ENCODE measurements around the gene RAB40B.
"Not testable (repeated sequence)": the region's sequence is repeated elsewhere in the genome, so short reads cannot be mapped to it uniquely, and the experiment has no call there.

The RAB40B gene, protein sequence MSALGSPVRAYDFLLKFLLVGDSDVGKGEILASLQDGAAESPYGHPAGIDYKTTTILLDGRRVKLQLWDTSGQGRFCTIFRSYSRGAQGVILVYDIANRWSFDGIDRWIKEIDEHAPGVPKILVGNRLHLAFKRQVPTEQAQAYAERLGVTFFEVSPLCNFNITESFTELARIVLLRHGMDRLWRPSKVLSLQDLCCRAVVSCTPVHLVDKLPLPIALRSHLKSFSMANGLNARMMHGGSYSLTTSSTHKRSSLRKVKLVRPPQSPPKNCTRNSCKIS
- 3.2 to 6.0 (median 4.7) reads per million in 3 experiments for total RNA-seq

DNA sequence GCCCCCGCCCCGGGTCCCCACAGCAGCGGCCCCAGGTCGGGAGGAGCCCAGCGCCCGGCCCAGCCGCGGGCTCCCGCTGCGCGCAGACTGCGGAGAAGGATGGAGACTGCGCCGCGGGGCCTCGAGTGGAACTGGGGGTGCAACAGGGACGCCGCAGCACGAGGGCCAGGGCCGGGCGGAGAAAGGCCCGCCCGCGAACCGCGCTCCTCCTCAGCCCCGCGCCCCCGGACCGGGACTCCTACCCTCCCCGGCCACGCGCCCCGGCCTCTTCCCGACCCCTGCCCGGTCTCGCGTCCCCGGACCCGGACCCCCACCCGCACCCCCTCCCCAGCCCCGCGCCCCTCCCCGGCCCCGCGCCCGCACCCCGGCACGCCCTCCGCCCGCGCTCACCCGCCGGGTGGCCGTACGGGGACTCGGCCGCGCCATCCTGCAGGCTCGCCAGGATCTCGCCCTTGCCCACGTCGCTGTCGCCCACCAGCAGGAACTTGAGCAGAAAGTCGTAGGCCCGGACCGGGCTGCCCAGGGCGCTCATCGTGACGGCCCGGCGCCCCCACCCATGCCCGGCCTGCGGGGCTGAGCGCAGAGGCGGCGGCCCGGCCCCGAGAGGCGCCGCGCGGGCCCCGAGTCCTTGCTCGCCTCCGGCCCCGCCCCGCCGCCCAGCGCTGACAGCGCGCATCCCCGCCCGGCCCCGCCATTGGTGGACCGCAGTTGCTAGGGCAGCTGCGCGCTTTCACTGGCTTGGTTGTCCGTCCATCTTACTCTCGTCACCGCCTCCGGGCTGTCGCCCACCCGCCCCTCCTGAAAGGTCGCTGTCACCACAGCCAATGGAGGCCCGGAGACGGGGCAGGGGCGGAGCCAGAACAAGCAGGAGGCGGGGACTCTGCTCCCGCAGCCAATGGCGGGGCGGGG lies at the start of gene RAB40B:
Gene RAB40B, minus strand, starts transcription at position 634 of the 909 bp plus-strand sequence. Its CDS starts 102 bp downstream, at position 532.
- peak; percentile 99 for DNase-seq

GRCh38 chr17:82745524-82745923 lies 47.0 kb upstream of the RAB40B start:
- DNase-seq = no peak

DNA sequence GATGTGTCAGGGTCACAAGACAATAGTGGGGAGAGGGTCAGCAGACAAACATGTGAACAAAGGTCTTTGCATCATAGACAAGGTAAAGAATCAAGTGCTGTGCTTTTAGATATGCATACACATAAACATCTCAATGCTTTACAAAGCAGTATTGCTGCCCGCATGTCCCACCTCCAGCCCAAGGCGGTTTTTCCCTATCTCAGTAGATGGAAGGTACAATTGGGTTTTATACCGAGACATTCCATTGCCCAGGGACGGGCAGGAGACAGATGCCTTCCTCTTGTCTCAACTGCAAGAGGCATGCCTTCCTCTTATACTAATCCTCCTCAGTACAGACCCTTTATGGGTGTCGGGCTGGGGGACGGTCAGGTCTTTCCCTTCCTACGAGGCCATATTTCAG lies 46.2 kb upstream of the RAB40B start:
- DNase-seq = not testable (repeated sequence)

DNA sequence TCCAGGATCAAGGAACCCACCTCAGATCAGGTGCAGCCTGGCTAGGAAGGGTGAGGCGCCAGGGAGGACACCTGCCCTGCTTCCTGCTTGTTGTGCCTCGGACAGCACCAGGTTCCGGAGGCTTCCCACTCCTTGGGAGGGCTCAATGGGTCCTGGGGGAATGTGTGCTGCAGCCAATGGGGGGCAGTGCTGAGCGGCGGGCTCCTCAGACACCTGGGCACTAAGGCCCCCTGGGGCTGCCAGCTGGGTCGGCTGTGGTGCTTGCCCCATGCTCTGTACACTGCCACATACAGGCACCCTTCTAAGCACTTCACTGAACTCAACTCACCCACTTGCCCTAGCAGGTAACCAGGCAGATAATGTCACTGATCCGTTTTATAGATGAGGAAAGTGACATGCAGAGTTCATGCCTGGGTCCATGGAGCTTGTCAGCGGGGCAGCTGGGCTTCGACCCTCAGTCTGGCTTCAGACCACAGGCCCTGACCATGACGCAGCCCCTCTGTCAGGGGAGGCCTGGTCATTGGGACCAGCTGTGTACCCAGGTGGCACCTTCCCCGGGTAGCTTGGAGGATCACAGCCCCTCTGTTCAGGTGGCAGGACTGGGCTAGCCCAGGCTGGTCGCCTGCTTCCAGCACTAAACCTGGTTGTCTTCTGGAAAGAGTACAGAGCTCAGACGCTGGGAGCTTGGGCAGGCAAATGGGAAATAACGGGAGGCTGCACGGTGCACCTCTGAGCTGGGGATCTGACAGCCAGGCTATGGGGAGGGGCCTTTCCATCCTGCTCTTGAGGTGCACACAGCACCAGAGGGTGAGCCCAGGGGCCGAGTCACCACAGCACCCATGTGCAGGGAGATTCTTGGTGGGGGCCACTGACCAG lies 45.1 kb upstream of the RAB40B start:
- no peak for DNase-seq

DNA sequence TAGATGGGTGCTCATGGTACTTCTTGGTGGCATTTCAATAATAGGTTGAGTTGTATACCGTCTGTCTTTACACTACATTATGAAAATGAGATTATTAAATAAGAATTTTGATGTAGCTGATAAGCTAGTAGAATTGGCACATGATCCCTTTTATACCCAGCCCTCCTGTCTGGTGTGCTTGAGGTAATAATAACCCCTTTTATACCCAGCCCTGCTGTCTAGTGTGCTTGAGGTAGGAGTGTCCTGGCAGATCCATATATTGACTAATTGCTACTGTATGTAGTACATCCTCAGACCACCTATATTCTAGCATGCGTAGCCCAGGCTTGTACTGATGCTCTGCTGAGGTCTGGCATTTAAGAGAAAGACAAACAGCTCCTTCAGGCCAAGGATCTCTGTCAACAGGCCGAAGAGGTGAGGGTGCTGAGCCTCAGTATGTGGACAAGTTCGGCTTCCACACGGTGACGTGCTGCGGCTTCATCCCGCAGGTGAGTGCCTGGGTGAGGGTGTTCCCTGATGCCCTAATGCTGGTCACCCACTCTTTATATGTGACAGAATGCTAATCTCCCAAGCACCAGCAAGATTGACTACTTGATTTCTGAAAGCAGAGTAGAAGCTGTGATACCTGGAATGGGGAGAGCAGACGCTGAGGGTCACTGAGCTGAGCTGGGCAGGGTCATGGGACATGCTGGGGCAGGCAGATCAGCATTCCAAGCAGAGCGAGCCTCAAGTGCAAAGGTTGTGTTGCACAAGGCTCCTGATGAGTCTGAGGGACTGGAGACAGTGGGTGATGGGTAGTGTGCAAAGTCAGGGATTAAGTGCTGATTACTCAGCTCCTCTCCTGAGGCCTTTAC lies 42.6 kb upstream of the RAB40B start:
- DNase-seq = no peak

- DNase-seq = no peak
These were observed 39.7 kb upstream of the RAB40B start for GRCh38 chr17:82737967-82738877.

- no peak for DNase-seq
These were observed 38.1 kb upstream of the RAB40B start for GRCh38 chr17:82736511-82737185.

GRCh38 chr17:82734987-82735866 lies 36.7 kb upstream of the RAB40B start, which contains the start of gene FN3K:
FN3K (plus strand) TSS chr17:82735615; CDS start chr17:82735637, 22 bp downstream.
- DNase-seq = no peak

- DNase-seq = no peak
These were observed 33.7 kb upstream of the RAB40B start for GRCh38 chr17:82732118-82732743.

DNA sequence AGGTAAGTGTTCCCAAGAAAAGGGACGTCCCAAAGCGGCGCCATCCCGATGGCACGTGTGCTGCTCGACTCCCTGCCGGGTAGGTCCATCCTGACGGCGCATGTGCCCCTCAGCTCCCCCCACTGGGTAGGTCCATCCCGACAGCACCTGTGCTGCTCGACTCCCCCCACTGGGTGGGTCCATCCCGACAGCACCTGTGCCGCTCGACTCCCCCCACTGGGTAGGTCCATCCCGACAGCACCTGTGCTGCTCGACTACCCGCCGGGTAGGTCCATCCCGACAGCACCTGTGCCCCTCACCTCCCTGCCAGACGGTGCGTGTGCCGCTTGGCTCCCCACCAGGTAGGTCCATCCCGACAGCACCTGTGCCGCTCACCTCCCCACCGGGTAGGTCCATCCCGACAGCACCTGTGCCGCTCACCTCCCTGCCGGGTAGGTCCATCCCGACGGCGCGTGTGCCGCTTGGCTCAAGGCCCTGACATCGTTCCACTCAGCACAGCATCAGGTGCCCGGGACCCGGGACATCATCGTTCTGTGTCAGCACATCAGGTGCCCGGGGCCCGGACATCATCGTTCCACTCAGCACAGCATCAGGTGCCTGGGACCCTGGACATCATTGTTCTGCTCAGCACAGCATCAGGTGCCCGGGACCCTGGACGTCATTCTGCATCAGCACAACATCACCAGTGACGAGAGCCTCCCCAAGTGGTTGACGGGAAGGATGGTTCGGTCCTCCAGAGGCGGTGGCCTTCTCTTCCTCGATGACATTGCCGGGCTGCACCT lies 31.2 kb upstream of the RAB40B start:
- DNase-seq = no peak

DNA sequence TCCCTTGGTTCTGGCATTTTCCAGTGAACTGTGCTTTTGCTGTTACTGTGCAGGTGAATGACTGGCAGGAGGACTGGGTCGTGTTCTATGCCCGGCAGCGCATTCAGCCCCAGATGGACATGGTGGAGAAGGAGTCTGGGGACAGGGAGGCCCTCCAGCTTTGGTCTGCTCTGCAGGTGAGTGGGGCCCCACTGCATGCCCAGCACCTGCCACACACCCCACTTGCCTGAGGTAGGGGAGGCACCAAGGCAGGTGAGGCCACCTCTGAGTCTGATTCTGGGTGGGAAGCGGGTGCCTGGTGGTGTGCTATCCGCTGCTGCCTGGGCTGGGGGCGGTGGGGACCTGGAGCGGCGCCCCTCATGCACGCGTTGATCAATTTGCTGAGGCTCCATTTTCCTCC lies 27.9 kb upstream of the RAB40B start:
- no peak for DNase-seq

DNA sequence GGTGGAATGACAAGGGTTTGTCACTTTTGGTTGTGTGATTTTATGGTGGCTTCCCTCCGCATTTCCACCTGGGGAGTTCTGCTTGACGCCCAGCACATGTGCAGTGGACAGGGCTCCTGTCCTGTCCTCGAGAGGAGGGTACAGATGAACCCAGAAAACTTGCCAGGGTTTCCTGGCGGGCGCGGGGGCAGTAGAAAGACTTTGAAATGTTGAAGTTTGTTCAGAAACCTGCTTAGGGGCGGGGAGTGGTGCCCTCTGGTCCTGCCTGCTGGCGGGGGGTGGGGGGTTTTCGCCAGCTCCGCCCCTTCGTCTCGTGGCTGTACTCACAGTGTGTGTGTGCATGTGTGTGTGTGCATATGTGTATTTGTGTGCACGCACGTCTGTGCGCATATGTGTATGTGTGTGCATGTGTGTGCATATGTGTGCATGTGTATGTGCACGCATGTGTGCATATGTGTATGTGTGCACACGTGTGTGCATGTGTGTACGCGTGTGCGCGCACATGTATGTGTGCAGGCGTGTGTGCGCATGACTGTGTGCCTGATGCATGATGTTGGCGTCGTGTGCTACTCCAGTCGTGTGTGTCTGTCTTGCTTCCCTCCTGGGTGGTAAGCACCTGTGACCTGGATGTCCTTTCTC lies 24.8 kb upstream of the RAB40B start:
- DNase-seq = no peak

GRCh38 chr17:82722341-82723013 lies 24.0 kb upstream of the RAB40B start:
- DNase-seq = no peak

DNA sequence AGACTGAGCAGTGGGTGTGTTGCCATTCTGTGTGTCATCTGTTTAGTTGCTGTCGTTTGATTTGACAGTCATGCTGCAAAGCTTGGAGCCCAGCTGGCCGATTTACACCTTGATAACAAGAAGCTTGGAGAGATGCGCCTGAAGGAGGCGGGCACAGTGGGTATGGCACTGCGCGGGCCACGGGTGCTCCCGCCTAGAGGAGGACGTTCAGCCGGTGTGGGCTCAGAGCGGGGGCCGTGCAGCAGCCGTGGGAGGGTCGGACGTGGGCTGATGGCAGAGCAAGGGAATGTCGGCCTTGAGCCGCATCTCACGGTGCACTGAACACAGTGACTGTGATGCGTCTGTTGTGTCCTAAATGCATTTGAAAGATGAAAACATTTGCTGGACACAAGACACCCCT lies 21.7 kb upstream of the RAB40B start:
- DNase-seq = no peak

GRCh38 chr17:82718986-82719685 lies 20.6 kb upstream of the RAB40B start:
- DNase-seq = no peak
